ENCODE data around the gene DAZAP1.
A peak's percentile ranks its signal among the peaks of the same experiment; 100 is the strongest.

The DAZAP1 gene

DNA sequence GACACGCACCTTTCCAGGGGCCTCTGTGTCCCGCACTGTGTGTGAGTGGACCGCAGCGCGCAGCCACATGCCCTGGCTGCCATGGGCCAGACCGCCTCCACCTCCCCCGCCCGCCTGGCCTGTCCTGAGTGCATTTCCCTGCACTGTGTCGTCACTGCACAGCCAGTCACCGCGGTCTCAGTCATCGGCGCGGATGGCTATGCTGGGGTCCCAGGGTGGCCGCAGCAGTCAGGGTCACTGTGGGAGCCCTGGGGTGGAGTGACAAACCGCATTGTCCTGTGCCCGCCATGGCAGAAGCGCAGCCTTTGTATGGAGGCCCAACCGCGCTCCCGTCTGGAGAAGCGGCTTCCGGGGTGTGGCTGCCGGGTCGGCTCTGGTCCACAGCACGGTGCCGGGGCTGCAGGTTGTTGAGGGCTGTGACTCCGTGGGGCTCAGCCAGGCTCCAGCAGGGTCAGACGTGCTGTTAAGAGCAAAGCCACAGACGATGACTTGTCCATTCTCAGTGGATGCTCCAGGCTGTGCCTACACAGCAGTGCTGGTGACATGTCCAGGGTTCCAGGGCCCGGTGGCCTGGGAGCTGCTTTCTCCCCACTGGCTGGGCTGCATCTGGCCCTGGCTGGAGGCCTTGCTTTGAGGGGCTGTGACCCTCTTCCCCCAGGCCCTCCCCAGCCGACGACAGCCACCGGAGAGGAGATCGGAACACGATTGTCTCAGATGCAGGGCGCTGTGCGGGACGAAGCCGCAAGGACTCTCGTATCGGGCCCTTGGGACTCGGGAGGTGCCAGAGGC, 30.0 kb upstream of the DAZAP1 start:
- DNase-seq = no peak

DNA sequence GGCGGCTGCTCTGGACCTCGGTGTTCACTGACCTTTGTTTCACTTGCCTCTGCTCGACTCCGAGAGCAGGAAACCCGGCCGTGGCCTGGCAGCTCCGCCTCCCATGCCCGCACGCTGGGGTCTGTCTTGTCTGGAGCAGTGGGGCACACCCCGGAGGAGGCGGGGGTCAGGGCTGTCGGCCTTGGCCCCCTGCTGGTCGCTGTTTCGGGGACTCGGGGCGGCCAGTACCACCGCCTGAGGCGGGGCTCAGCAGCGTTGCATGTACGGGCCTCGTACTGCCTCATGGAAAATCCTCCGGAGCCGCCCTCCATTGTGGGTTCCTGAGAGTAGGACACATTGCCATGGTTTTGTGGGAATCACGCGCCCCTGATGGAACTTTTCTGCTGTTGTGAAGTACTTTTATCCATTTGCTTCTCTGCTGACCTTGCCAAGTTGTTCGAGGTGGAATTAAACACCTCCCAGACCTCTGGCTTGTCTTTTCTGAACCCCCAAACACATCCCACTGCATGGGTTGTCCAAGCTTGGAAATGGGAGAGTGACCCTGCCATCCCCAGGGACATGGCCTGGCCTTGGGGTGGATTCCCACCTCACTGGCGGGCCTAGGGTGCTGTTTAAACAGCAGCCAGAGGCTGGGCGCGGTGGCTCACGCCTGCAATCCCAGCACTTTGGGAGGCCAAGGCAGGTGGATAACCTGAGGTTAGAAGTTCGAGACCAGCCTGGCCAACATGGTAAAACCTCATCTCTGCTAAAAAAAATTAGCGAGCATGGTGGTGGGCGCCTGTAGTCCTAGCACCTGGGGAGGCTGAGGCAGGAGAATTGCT, 29.2 kb upstream of the DAZAP1 start:
- no peak for DNase-seq

DNA sequence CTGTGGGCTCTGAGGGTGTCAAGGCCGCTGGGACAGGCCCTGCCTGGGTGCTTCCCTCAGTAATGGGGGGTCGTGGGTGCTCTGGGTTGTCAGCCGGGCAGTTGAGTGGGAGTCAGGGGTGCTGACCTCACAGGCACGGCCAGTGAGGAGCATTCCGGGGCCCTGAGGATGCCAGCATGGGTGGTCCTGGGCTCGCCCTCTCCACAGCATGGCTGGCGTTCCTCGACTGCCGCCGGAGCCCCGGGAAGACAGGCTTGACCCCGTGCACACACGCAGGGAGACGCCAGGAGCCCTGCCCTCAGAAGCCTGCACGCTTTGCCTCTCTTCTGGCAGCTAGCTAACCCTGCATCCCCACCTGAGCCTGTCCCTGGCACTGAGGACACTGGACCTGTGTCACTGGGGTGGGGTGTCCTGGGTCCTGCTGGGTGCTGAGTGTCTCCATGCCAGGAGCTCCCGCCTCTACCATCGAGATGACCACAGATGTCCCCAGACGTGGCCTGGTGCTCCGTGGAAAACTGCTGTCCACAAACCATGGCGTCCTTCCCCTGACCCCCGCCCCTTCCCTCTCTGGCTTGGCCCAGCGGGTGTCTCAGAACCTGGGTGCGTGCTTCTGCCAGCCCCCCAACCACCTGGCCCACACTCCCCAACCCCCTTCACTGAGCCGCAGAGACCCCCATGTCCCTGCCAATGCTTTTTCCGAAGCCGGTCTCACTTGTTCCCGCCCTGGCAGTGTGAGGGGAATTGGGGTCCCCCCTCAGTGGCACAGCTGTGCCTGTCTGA, 28.1 kb upstream of the DAZAP1 start:
- no peak for DNase-seq

DNA sequence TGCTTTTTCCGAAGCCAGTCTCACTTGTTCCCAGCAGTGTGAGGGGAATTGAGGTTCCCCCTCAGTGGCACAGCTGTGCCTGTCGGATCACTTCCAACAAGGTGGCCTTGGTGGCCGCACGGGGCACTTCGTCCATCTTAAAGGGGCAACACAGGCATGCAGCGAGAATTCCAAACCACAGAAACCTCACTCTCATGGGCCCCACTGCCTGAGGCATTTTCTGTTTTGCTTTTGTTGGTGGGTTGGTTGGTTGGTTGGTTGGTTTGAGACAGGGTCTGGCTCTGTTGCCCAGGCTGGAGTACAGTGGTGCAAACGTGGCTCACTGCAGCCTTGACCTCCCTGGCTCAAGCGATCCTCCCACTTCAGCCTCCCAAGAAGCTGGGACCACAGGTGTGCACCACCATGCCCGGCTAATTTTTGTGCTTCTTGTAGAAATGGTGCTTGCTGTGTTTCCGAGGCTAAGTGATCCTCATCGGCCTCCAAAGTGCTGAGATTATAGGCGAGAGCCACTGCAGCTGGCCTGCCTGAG, 27.4 kb upstream of the DAZAP1 start:
- DNase-seq = no peak

DNA sequence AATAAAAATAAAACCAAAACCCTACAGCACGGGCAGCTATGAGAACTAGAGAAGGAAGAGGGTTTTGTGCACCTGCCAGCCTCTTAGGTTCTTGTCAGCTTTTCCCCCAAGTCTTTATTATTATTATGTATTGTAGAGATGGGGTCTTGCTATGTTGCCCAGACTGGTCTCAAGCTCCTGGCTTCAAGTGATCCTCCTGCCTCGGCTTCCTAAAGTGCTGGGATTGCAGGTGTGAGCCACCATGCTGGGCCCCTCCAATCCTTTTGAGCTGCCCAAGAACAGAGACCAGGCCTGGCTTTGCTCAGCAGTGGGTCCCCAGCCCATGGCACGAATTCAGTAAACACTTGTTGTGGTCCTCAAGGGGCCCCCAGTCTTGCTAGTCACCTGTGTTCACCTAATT, 25.1 kb upstream of the DAZAP1 start:
- DNase-seq = no peak

DNA sequence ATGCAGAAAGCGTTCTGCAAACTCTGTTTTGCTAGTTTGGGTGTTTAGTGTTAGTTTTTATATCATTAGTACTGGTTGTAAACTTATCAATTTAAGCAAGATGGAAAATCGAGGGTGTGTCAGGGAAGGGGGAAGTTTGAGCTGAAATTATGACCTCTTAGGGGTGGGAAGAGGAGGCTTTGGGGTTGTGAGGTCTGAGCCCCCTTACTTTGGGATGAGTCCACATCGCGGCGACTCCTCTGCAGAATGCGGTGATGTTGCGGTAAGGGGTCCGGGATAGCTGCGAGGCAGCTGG, 24.4 kb upstream of the DAZAP1 start:
- DNase-seq = no peak

DNA sequence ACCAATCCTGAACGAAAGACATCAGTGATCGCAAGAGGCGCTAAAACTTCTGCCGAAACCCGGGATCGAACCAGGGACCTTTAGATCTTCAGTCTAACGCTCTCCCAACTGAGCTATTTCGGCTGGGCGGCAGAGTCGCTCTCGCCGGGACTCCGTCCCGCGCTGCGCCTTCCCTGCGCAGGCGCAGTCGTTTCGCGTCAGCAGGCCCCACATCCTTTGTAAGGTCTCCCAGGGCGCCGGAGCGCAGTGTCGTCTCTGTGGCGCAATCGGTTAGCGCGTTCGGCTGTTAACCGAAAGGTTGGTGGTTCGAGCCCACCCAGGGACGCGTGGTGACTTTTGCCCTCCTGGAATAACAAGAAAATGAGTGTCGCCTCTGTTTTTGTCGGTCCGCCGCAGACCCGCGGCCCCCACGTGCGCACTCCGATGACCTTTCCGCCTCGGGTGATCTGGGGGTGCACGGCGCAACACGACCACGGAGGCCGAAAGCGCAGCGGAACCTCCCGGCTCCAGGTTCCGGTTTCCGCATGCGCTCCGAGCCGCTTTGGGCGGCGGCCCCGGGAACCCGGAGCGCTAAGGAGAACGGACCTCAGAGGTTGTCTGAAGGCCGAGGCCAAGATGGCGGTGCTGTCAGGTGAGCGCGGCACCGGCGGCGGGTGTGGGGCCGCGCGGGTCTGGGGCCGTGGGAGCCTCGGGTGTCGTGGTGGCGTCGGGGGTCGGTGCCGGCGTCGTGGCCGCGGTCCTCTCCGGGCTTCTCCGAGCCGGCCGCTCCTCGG, 23.9 kb upstream of the DAZAP1 start, which contains the start of gene NDUFS7:
Gene NDUFS7 (plus strand): TSS at position 596 of the 773 bp plus-strand sequence. CDS start 20 bp downstream, at position 616.
- DNase-seq = peak; percentile 96

DNA sequence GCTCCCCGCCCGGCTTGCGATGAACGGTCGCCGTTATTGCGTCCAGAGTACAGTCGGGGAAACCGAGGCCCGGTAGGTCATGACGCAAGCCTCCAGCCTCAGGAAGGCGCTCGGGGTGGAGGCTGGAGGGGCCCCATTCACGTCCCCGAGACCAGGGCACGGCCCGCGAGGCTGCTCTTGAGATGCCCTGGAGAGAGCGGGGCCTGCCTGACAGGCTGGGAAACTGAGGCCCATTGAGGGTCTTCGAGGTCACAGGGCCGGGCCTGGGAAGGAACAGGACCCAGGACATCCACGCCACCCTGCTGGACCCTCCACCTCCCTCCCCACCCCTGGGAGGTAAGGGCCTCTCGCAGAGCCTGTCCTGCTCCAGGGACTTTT, 23.3 kb upstream of the DAZAP1 start:
- no peak for DNase-seq

DNA sequence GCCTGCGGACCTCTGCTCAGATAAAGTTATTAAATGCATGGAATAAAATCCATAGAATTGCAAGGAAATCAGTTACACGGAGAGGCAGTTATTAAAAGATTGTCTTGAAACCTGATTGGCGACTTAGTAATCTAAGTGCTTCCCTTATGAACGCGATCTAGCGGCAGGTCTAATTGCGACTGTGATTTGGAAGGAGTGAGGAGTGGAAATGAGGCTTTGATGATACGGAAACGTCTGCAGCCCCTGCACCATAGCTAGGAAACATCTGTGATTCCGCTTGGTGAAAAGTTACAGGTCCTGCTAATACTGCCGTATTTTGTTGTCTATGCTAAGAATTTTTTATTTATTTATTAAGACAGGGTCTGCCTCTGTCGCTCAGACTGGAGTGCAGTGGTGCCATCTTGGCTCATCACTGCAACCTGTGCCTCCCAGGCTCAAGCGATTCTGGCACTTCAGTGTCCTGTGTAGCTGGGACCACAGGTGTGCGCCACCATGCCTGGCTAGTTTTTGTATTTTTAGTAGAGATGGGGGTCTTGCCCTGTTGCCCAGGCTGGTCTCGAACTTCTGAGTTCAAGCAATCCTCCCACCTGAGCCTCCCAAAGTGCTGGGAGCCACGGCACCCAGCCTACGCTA, 22.8 kb upstream of the DAZAP1 start:
- peak; percentile 8 for DNase-seq

DNA sequence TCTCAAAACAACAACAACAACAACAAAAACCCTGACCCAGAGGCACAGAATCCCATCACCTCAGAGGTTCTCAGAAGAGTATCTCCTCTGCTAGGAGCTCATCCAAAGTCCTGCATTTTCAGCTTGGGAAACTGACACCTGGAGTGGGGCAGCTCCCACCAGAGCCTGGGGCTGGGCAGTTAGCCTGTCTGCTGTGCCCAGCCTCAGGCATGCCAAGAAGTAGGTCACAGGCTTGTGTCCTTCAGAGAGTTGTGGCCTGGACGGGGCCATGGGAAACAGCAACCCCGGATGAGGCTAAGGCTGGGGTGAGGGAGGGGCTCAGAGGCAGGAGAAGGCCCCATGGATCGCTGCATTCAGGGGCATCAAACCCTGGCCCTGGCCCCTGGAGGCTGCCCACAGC, 21.6 kb upstream of the DAZAP1 start:
- no peak for DNase-seq

DNA sequence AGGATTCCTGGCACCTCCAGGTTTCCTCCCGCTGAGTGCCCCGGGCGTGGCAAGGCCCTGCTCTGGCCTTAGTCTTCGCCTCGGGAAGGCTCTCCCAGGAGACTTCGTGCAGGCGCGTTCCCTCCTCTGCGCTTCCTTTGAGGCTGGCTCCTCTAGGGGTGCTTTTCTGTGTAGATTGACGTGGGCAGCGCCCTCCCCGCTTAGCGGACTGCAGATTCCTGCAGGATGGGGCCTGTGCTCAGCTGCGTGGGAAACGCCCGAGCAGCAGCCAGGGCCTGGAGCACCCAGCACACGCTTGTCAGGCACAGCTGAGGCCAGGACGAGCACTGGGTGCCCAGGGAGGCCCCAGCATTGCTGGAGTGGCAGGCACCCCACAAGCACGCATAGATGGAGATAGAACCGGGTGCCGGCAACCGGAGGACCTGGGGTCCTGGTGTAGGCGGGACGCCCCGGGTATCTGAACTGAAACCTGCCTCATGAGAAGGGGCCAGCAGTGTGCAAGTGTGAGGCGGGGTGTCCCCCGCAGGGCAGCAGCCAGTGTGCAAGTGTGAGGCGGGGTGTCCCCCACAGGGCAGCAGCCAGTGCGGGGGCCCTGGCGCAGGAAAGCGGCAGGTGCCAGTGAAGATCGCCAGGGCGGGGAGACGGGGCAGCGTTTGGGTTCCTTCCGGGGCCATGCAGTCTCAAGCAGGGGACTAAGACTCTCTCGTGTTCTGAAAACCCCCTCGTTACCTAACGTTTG, 20.3 kb upstream of the DAZAP1 start:
- no peak for DNase-seq

DNA sequence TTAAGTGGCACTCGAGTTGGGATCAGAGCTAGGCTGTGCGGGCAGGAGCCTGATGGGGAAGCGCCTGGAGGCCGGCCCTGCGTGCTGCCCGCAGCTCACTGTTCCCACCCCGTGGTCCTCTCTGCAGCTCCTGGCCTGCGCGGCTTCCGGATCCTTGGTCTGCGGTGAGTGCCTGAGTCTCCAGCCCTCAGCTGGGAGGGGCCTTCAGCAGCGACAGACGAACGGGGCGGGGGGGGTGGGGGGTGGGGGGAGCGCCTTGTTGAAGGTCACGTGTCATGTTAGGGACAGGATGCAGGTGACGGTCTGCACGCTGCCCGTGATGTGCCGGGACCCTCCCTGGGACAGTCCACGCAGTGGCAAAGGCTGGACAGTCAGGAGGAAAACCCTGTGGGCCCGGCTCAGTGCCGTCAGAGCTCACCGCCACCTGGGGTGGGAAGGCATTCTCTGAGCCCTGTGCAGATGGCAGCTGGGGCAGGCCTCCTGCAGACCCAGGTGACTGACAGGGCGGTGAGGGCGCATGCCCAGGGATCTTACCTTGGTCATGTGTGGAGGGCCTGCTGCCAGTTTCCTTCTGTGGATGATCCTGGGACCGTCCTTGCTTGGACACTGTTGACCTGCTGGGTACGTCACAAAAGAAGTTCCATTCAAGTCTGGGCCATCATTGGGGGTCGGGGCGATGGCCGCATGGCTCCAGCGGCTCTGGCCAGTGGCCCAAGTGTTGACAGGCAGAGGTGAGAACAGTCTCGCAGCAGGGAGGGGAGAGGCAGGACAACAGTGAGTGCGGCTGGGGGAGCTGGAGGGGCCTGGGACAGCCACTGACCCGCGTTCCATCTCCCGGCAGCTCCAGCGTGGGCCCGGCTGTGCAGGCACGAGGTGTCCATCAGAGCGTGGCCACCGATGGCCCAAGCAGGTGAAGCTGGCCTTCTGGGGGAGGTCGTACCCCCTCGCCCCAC, 19.4 kb upstream of the DAZAP1 start:
- DNase-seq = no peak

DNA sequence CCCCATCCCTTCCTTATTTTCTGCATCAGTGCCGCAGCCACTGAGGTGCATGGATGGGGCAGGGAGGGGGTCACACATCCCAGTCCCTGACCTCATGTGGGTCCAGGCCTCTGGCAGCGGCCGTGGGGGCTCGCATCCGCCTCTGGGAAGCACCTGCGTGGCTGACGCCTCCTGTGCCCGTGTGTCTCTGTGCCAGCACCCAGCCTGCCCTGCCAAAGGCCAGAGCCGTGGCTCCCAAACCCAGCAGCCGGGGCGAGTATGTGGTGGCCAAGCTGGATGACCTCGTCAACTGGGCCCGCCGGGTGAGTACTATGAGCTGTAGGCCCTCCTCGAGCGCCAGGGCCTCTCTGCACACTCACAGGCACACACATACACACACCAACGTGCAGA, 18.8 kb upstream of the DAZAP1 start:
- no peak for DNase-seq

DNA sequence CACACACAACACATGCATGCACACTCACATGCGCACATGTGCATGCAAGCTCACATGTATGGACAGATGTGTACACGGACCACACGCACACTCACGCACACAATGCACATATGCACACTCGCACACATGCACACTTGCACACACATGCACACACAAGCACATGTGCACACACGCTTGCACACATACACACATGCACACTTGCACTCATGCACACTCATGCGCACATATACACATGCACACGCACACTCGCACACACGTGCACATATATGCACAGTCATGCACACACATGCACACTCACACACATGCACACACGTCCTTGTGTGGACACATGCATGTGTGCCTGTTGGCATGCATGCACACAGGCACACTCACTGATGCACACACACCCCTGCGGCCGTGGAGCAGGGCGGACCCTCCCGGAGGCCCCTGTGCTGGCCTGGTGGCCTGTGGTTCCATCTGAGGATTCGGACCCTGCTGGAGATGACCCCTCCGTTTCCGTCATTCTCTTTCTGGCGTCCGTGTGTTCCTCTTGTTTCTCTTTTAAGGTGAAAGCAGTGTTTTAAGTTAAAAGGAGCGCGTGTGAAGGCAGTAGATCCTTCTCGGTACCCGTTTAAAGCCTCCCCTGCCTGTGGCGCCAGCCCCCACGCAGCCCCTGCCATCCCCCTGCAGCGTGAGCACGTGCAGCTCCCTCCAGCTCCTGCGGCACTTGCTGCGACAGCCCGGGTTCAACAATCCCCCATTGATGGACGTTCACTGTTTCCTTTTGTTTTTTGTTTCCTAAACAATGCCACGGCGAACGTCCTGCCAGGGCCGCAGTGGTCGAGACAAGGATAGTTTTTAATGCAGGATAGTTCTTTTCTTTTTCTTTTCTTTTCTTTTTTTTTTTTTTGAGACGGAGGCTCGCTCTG, 18.1 kb upstream of the DAZAP1 start:
- no peak for DNase-seq

DNA sequence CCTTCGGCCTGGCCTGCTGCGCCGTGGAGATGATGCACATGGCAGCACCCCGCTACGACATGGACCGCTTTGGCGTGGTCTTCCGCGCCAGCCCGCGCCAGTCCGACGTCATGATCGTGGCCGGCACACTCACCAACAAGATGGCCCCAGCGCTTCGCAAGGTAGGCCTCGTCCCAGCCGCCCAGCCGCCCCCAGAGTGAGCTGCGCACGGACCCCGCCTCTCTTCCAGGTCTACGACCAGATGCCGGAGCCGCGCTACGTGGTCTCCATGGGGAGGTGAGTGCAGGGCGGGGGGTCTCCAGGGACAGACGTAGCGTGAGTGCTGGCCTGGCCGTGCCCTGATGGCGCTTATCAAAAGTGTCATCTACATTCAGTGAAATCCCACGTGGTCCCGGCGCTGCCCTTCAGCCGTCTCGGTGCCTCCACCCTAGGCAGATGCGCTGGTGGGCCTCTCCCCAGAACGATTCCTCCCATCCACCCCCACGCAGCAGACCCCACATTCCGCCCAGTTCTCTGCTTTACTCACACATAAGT, 16.4 kb upstream of the DAZAP1 start:
- no peak for DNase-seq

DNA sequence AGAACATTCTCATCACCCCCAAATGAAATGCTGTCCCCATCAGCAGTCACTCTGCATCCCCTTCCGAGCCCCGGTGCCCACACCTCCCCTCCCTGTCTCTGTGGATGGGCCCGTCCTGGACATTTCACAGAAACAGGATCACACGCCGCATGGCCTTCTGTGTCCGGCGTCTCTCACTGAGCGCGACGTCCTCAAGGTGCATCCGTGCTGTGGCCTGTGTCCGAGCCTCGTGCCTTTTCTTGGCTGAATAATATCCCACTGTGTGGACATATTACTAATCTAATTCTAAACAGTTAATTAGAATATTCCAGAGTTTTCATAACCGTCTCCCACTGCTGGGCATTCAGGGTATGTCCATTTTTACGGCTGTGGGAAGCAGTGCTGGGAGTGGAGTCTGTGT, 15.0 kb upstream of the DAZAP1 start:
- no peak for DNase-seq

DNA sequence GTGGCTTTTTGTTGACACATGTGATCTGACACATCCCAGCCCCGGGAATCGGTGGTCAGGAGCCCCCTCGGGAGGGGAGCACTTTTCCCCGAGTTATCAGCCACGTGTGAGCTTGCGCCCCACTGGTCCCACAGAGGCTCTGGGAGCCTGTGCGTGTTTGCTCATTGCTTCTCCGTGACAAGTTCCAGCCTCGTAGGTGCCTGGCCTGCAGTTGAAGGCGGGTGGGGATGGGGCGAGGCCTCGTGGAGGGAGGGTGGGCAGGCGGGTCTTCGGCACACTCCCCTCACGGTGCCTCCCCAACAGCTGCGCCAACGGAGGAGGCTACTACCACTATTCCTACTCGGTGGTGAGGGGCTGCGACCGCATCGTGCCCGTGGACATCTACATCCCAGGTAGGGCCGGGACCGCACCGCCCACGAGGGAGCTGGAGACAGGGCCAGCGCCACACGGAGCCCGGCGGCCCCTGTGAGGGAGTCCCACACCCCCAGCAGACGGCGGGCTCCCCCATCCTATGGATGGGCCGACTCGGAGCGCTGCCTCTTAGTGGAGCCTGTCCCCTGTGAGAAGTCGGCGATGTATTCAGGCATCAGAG, 14.4 kb upstream of the DAZAP1 start:
- no peak for DNase-seq

DNA sequence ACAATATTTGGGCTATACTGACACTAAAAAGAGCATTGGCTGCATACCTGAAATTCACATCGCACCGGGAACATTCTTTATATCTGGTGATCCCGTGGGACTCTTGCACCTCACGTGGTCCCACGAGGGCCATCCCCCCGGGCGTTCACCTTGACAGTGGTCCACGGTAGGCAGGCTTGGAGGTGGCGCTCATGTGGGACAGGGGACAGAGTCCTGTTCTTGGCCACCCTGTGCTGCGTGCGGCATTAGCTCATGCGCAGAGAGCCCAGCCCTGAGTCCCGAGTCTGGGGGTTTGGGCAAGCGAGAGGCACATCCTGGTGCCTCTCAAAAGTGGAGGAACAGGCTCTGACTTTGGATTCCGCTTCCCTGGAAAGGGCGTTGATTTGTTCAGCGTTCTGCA, 13.5 kb upstream of the DAZAP1 start:
- DNase-seq = no peak
